Adrenal gland (tissue), 12 donors: ENCODE results near the gene KIF26B. TPM values are rescaled to one million over a fixed set of nuclear protein-coding genes. Genes with fewer than 3 reads are reported as not detected.

Source experiments
- DNase-seq, 7 donors: peaks; one replicate each; pipeline ENCODE4 v3.0.0-alpha.2; 2019 to 2020
- H3K27ac ChIP-seq, 5 donors: fragments of 200-600 bp; sonication (generic) in 4 of 5; 1 replicate in 3 of 5; 2 replicates in 2 of 5; pipeline versions ENCODE4 v1.5.1 to v1.8.0; 2016 to 2020; ENCODE audit warnings: mild to moderate bottlenecking in 1 of 5
- H3K27me3 ChIP-seq: fragments of 200-600 bp; 2 replicates; pipeline ENCODE4 v1.8.0; 2021
- H3K36me3 ChIP-seq, 2 donors: fragments of 200-600 bp; replicated peaks in 1 of 2; 1 replicate in 1 of 2; 2 replicates in 1 of 2; pipeline versions ENCODE4 v1.5.1 to v1.8.0; 2018 to 2022
- H3K4me1 ChIP-seq, 2 donors: fragments of 200-600 bp; replicated peaks in 1 of 2; 1 replicate in 1 of 2; 2 replicates in 1 of 2; pipeline versions ENCODE4 v1.5.1 to v1.8.0; 2018 to 2021
- H3K4me3 ChIP-seq, 4 donors: fragments of 200-600 bp; sonication (generic) in 3 of 4; one replicate each; pipeline ENCODE4 v1.5.1; 2016 to 2018
- H3K9me3 ChIP-seq, 3 donors: fragments of 200-600 bp; sonication (generic) in 1 of 3; replicated peaks in 1 of 3; 1 replicate in 2 of 3; 2 replicates in 1 of 3; pipeline versions ENCODE4 v1.5.1 to v1.8.0; 2016 to 2021
- POLR2A ChIP-seq, 2 donors: fragments of 450-650 bp; IDR thresholded peaks; one replicate each; pipeline ENCODE4 v1.6.1; 2017; ENCODE audit warnings: antibody characterized with exemption in 2 of 2, mild to moderate bottlenecking in 2 of 2, moderate library complexity in 1 of 2
- WGBS, 4 donors: extraction: QIAGEN DNeasy Blood & Tissue Kit in 2 of 4; methylation state at CpG; one replicate each; pipeline versions ENCODE4 v1.1.5 to v1.1.7; 2013 to 2017; 5-methylcytosine and 5-hydroxymethylcytosine counted together
- intact Hi-C, 2 donors: fragments of 100-400 bp; cut with DNase I; formaldehyde crosslinking; loops; one replicate each; pipeline versions ENCODE4 v1.14.1 to v1.15.0; 2022 to 2023
- polyA plus RNA-seq, 3 donors: library from polyadenylated mRNA; stranded (reverse); fragments of 200-250 nt in 2 of 3; fragments of 350-450 nt in 1 of 3; fragmentation: Illumina TruSeq in 1 of 3; extraction: RNeasy Lipid Tissue Mini Kit (QIAGEN cat#74804) in 1 of 3; gene quantifications; one replicate each; pipeline ENCODE4 v1.2.3, GENCODE V29; 2013 to 2014
- total RNA-seq, 9 donors: library from RNA; depleted of rRNA in 4 of 9; stranded (reverse); fragments of >200 nt in 4 of 9; fragments of 120-200 nt in 1 of 9; fragmentation: NEBNext Ultra II Directional in 1 of 9; extraction: Animal tissue kit (Norgen Biotek cat#: 25700) in 1 of 9; gene quantifications; one replicate each; pipeline versions ENCODE4 v1.1.0 to v1.2.4, GENCODE V29; 2013 to 2023
- TF ChIP-seq, protein P1 (sequence below), 6 experiments: fragments of 450-650 bp in 4 of 6; fragments of 200-600 bp in 2 of 6; sonication (generic) in 1 of 6; IDR thresholded peaks; 1 replicate in 5 of 6; 2 replicates in 1 of 6; pipeline versions ENCODE4 v1.5.1 to v1.8.0; 2016 to 2021; ENCODE audit warnings: antibody characterized with exemption in 6 of 6, mild to moderate bottlenecking in 2 of 6, moderate library complexity in 1 of 6
- donor health status: healthy with polysubstance abuse.
- donor health status: Bipolar disorder and iron deficiency.
- donor health status: DM: yes; HTN: yes; CAD: no.
- donor health status: DM: no; HTN: no; CAD: no.
- donor health status: DM: no; HTN: no; CAD: no.
- donor health status: DM: yes; HTN: yes; CAD: no.

KIF26B gene
- total and polyA plus RNA-seq, 12 donors, result 0.20 to 4.6 (median 2.6) TPM

GRCh38 chr1:245198748-245199516, 44.1 kb downstream of the KIF26B start:
- H3K36me3 ChIP-seq, result no peaks in the 10 kb centered on the region
- TF ChIP-seq, protein P1, sequence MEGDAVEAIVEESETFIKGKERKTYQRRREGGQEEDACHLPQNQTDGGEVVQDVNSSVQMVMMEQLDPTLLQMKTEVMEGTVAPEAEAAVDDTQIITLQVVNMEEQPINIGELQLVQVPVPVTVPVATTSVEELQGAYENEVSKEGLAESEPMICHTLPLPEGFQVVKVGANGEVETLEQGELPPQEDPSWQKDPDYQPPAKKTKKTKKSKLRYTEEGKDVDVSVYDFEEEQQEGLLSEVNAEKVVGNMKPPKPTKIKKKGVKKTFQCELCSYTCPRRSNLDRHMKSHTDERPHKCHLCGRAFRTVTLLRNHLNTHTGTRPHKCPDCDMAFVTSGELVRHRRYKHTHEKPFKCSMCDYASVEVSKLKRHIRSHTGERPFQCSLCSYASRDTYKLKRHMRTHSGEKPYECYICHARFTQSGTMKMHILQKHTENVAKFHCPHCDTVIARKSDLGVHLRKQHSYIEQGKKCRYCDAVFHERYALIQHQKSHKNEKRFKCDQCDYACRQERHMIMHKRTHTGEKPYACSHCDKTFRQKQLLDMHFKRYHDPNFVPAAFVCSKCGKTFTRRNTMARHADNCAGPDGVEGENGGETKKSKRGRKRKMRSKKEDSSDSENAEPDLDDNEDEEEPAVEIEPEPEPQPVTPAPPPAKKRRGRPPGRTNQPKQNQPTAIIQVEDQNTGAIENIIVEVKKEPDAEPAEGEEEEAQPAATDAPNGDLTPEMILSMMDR (IDR thresholded peaks at IDR 0.05), result no peak
- no peak for TF ChIP-seq POLR2A (IDR thresholded peaks at IDR 0.05)
- no peaks in the 10 kb centered on the region for H3K27me3 ChIP-seq
- no peaks in the 10 kb centered on the region for H3K4me1 ChIP-seq
- no peak for DNase-seq
- WGBS, 4 donors, result 48 to 55% (median 50%) methylated on average over 10 to 12 of the region's 12 CpGs
- no peaks in the 10 kb centered on the region for H3K9me3 ChIP-seq
- H3K4me3 ChIP-seq, result no peak overlapping the region
- H3K27ac ChIP-seq, result no peak overlapping the region
- intact Hi-C loops, result no loop called here

GRCh38 chr1:245200146-245200545, 45.4 kb downstream of the KIF26B start:
- no peak for DNase-seq
- 80 to 88% (median 85%) methylated on average over 4 of the region's 4 CpGs for WGBS, 4 donors
- intact Hi-C loops, result no loop called here
- no peaks in the 10 kb centered on the region for H3K9me3 ChIP-seq
- H3K36me3 ChIP-seq, result no peaks in the 10 kb centered on the region
- no peaks in the 10 kb centered on the region for H3K4me1 ChIP-seq
- no peaks in the 10 kb centered on the region for H3K27me3 ChIP-seq
- no peak overlapping the region for H3K4me3 ChIP-seq
- TF ChIP-seq, protein P1 (IDR thresholded peaks at IDR 0.05), result no peak
- no peak for TF ChIP-seq POLR2A (IDR thresholded peaks at IDR 0.05)
- H3K27ac ChIP-seq, result no peak overlapping the region

GRCh38 chr1:245201201-245201600, 46.4 kb downstream of the KIF26B start:
- no peak overlapping the region for H3K4me3 ChIP-seq
- intact Hi-C loops, result no loop called here
- WGBS, 4 donors, result 83 to 94% (median 85%) methylated on average over 4 of the region's 4 CpGs

DNA sequence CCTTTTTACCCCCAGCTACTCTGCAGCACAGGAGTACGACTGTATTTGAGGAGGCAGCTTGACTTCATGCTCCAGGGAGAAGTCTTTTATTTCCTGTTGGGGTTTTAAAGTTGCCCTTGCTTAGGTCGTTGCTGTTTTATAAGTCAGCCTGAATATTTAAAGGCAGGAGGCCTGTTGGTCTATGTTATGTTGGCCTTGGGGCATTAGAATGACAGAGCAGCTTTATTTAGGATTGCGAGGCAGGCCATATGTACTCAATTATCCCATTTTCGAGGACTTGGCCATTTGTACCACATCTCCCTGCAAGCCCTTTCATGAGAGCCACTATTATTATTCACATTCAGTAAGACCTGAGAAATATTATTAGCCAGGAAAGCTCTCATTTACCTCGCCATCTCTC, 47.0 kb downstream of the KIF26B start:
- Histone ChIP-seq H3K27me3 (no peaks in the 10 kb centered on the region), H3K27ac (no peak overlapping the region), H3K4me1 (no peaks in the 10 kb centered on the region), H3K4me3 (no peak overlapping the region), H3K9me3 (peaks cover 0 to 5% (median 0%) of the 10 kb centered on the region in 3 donors), H3K36me3 (no peaks in the 10 kb centered on the region)
- WGBS, 4 donors, result 63 to 70% (median 64%) methylated on average over 5 of the region's 5 CpGs
- TF ChIP-seq POLR2A (IDR thresholded peaks at IDR 0.05), result no peak
- TF ChIP-seq, protein P1 (IDR thresholded peaks at IDR 0.05), result no peak
- intact Hi-C loops, result no loop called here
- no peak for DNase-seq

More at GRCh38 chr1:245201201-245201600, 46.4 kb downstream of the KIF26B start:
- TF ChIP-seq, protein P1 (IDR thresholded peaks at IDR 0.05), result no peak
- no peak for TF ChIP-seq POLR2A (IDR thresholded peaks at IDR 0.05)
- Histone ChIP-seq H3K36me3 (no peaks in the 10 kb centered on the region), H3K27me3 (no peaks in the 10 kb centered on the region), H3K4me1 (no peaks in the 10 kb centered on the region), H3K27ac (no peak overlapping the region), H3K9me3 (no peaks in the 10 kb centered on the region)
- no peak for DNase-seq
